SK-N-SH treated with all-trans-retinoic acid at 6 μM for 48 hours (cell line): ENCODE measurements around the gene GCC2.

ENCODE experiments used
- ATAC-seq: fragments of 200-7000 bp; cut with Tn5 transposase; 3 replicates; pipeline ENCODE4 v1.9.1; 2020; ENCODE audit warnings: mild to moderate bottlenecking, moderate library complexity
- ARNTL ChIP-seq: fragments of 450-650 bp; formaldehyde crosslinking; IDR thresholded peaks from 2 replicates; pipeline ENCODE4 v1.5.0; 2020; ENCODE audit warnings: low read depth, mild to moderate bottlenecking, moderate library complexity, borderline replicate concordance
- BACH2 ChIP-seq: fragments of 250-450 bp; sonication (Bioruptor Pico); IDR thresholded peaks from 2 replicates; pipeline ENCODE4 v1.9.0; 2021; ENCODE audit warnings: mild to moderate bottlenecking, borderline replicate concordance
- CSDC2 ChIP-seq: fragments of 250-450 bp; sonication (Bioruptor Pico); IDR thresholded peaks from 2 replicates; pipeline ENCODE4 v1.5.0; 2020; ENCODE audit warnings: mild to moderate bottlenecking, moderate library complexity
- ESRRG ChIP-seq: fragments of 250-450 bp; sonication (Bioruptor Pico); IDR thresholded peaks from 2 replicates; pipeline ENCODE4 v1.6.1; 2021; ENCODE audit warnings: mild to moderate bottlenecking
- GLIS3 ChIP-seq: fragments of 250-450 bp; sonication (Bioruptor Pico); IDR thresholded peaks from 2 replicates; pipeline ENCODE4 v1.5.0; 2020; ENCODE audit warnings: mild to moderate bottlenecking, moderate library complexity
- OSR1 ChIP-seq: fragments of 250-450 bp; sonication (Bioruptor Pico); IDR thresholded peaks from 2 replicates; pipeline ENCODE4 v1.8.0; 2022; ENCODE audit warnings: moderate library complexity, mild to moderate bottlenecking, inconsistent platforms
- PPARA ChIP-seq: fragments of 250-450 bp; sonication (Bioruptor Pico); IDR thresholded peaks from 2 replicates; pipeline ENCODE4 v1.5.0; 2020; ENCODE audit warnings: mild to moderate bottlenecking, borderline replicate concordance
- RARB ChIP-seq: fragments of 250-450 bp; sonication (Bioruptor Pico); IDR thresholded peaks from 2 replicates; pipeline ENCODE4 v1.8.0; 2021; ENCODE audit warnings: mild to moderate bottlenecking, moderate library complexity
- SNAI2 ChIP-seq: fragments of 250-450 bp; sonication (Bioruptor Pico); IDR thresholded peaks from 2 replicates; pipeline ENCODE4 v1.5.0; 2020; ENCODE audit warnings: mild to moderate bottlenecking, moderate library complexity
- TCF4 ChIP-seq: fragments of 250-450 bp; sonication (Bioruptor Pico); IDR thresholded peaks from 2 replicates; pipeline ENCODE4 v1.8.0; 2021; ENCODE audit warnings: mild to moderate bottlenecking, moderate library complexity, borderline replicate concordance
- TOX ChIP-seq: fragments of 250-450 bp; sonication (Bioruptor Pico); IDR thresholded peaks from 2 replicates; pipeline ENCODE4 v1.8.0; 2021; ENCODE audit warnings: mild to moderate bottlenecking, moderate library complexity, borderline replicate concordance
- ZC3H10 ChIP-seq: fragments of 250-450 bp; sonication (Bioruptor Pico); IDR thresholded peaks from 2 replicates; pipeline ENCODE4 v1.5.1; 2021; ENCODE audit warnings: mild to moderate bottlenecking, moderate library complexity
- ZFP3 ChIP-seq: fragments of 250-450 bp; sonication (Bioruptor Pico); IDR thresholded peaks from 2 replicates; pipeline ENCODE4 v1.5.0; 2020; ENCODE audit warnings: mild to moderate bottlenecking, moderate library complexity
- ZFP30 ChIP-seq: fragments of 450-650 bp; formaldehyde crosslinking; IDR thresholded peaks from 2 replicates; pipeline ENCODE4 v1.5.0; 2022; ENCODE audit warnings: mild to moderate bottlenecking, moderate library complexity
- ZNF565 ChIP-seq: fragments of 450-650 bp; formaldehyde crosslinking; conservative IDR thresholded peaks from 2 replicates; pipeline ENCODE4 v1.5.0; 2020; ENCODE audit warnings: low read depth, mild to moderate bottlenecking, moderate library complexity
- ZNF70 ChIP-seq: fragments of 450-650 bp; formaldehyde crosslinking; IDR thresholded peaks from 2 replicates; pipeline ENCODE4 v1.5.0; 2020; ENCODE audit warnings: mild to moderate bottlenecking, moderate library complexity
- ZNF8 ChIP-seq: fragments of 450-650 bp; formaldehyde crosslinking; IDR thresholded peaks from 2 replicates; pipeline ENCODE4 v1.5.0; 2020; ENCODE audit warnings: mild to moderate bottlenecking, moderate library complexity
- TF ChIP-seq, protein P1 (sequence below): fragments of 250-450 bp; sonication (Bioruptor Pico); IDR thresholded peaks from 2 replicates; pipeline ENCODE4 v1.8.0; 2020; ENCODE audit warnings: mild to moderate bottlenecking, moderate library complexity, borderline replicate concordance
- TF ChIP-seq, protein P2 (sequence below): fragments of 250-450 bp; sonication (Bioruptor Pico); IDR thresholded peaks from 2 replicates; pipeline ENCODE4 v1.8.0; 2021; ENCODE audit warnings: low read depth, mild to moderate bottlenecking, moderate library complexity, borderline replicate concordance
- TF ChIP-seq, protein P3 (sequence below): fragments of 250-450 bp; sonication (Bioruptor Pico); IDR thresholded peaks from 2 replicates; pipeline ENCODE4 v1.5.1; 2020; ENCODE audit warnings: low read depth, mild to moderate bottlenecking, moderate library complexity
- TF ChIP-seq, protein P4 (sequence below): fragments of 250-450 bp; sonication (Bioruptor Pico); IDR thresholded peaks from 2 replicates; pipeline ENCODE4 v1.5.1; 2021; ENCODE audit warnings: mild to moderate bottlenecking, moderate library complexity

GCC2 gene

GRCh38 chr2:108403494-108403893, 45.5 kb upstream of the GCC2 start:
- TF ChIP-seq ZNF565 (CRISPR knock-in tag) (no peak), TCF4 (no peak), ESRRG (no peak), ZNF8 (CRISPR knock-in tag) (no peak), TOX (CRISPR knock-in tag) (no peak), SNAI2 (no peak), ZNF70 (CRISPR knock-in tag) (no peak), GLIS3 (CRISPR knock-in tag) (no peak), CSDC2 (CRISPR knock-in tag) (no peak)
- TF ChIP-seq, protein P1, sequence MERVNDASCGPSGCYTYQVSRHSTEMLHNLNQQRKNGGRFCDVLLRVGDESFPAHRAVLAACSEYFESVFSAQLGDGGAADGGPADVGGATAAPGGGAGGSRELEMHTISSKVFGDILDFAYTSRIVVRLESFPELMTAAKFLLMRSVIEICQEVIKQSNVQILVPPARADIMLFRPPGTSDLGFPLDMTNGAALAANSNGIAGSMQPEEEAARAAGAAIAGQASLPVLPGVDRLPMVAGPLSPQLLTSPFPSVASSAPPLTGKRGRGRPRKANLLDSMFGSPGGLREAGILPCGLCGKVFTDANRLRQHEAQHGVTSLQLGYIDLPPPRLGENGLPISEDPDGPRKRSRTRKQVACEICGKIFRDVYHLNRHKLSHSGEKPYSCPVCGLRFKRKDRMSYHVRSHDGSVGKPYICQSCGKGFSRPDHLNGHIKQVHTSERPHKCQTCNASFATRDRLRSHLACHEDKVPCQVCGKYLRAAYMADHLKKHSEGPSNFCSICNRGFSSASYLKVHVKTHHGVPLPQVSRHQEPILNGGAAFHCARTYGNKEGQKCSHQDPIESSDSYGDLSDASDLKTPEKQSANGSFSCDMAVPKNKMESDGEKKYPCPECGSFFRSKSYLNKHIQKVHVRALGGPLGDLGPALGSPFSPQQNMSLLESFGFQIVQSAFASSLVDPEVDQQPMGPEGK (CRISPR knock-in tag) = no peak
- TF ChIP-seq, protein P2, sequence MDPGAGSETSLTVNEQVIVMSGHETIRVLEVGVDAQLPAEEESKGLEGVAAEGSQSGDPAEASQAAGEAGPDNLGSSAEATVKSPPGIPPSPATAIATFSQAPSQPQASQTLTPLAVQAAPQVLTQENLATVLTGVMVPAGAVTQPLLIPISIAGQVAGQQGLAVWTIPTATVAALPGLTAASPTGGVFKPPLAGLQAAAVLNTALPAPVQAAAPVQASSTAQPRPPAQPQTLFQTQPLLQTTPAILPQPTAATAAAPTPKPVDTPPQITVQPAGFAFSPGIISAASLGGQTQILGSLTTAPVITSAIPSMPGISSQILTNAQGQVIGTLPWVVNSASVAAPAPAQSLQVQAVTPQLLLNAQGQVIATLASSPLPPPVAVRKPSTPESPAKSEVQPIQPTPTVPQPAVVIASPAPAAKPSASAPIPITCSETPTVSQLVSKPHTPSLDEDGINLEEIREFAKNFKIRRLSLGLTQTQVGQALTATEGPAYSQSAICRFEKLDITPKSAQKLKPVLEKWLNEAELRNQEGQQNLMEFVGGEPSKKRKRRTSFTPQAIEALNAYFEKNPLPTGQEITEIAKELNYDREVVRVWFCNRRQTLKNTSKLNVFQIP (CRISPR knock-in tag) = no peak
- TF ChIP-seq, protein P3, sequence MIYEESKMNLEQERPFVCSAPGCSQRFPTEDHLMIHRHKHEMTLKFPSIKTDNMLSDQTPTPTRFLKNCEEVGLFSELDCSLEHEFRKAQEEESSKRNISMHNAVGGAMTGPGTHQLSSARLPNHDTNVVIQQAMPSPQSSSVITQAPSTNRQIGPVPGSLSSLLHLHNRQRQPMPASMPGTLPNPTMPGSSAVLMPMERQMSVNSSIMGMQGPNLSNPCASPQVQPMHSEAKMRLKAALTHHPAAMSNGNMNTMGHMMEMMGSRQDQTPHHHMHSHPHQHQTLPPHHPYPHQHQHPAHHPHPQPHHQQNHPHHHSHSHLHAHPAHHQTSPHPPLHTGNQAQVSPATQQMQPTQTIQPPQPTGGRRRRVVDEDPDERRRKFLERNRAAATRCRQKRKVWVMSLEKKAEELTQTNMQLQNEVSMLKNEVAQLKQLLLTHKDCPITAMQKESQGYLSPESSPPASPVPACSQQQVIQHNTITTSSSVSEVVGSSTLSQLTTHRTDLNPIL (CRISPR knock-in tag) = no peak
- TF ChIP-seq, protein P4, sequence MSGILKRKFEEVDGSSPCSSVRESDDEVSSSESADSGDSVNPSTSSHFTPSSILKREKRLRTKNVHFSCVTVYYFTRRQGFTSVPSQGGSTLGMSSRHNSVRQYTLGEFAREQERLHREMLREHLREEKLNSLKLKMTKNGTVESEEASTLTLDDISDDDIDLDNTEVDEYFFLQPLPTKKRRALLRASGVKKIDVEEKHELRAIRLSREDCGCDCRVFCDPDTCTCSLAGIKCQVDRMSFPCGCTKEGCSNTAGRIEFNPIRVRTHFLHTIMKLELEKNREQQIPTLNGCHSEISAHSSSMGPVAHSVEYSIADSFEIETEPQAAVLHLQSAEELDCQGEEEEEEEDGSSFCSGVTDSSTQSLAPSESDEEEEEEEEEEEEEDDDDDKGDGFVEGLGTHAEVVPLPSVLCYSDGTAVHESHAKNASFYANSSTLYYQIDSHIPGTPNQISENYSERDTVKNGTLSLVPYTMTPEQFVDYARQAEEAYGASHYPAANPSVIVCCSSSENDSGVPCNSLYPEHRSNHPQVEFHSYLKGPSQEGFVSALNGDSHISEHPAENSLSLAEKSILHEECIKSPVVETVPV = no peak

GRCh38 chr2:108404784-108405397, 44.1 kb upstream of the GCC2 start:
- no peak for ATAC-seq
- TF ChIP-seq SNAI2 (no peak), OSR1 (CRISPR knock-in tag) (no peak), TOX (CRISPR knock-in tag) (no peak), CSDC2 (CRISPR knock-in tag) (no peak)

More at GRCh38 chr2:108403494-108403893, 45.5 kb upstream of the GCC2 start:
- no peak for ATAC-seq

GRCh38 chr2:108407864-108408729, 40.9 kb upstream of the GCC2 start:
- TF ChIP-seq PPARA (no peak), ZC3H10 (no peak), GLIS3 (CRISPR knock-in tag) (no peak), ZFP3 (CRISPR knock-in tag) (no peak), RARB (CRISPR knock-in tag) (no peak), TOX (CRISPR knock-in tag) (no peak), ZFP30 (CRISPR knock-in tag) (no peak), ARNTL (no peak), ZNF8 (CRISPR knock-in tag) (no peak), ESRRG (no peak), ZNF70 (CRISPR knock-in tag) (no peak), BACH2 (CRISPR knock-in tag) (no peak), TCF4 (no peak)
- TF ChIP-seq, protein P2 (CRISPR knock-in tag) = no peak
- TF ChIP-seq, protein P4 = no peak
- TF ChIP-seq, protein P3 (CRISPR knock-in tag) = no peak
- ATAC-seq = no peak
